ENCODE measurements around the gene CACNA1I.
"Not testable (repeated sequence)": the region's sequence is repeated elsewhere in the genome, so short reads cannot be mapped to it uniquely, and the experiment has no call there.

CACNA1I gene

DNA sequence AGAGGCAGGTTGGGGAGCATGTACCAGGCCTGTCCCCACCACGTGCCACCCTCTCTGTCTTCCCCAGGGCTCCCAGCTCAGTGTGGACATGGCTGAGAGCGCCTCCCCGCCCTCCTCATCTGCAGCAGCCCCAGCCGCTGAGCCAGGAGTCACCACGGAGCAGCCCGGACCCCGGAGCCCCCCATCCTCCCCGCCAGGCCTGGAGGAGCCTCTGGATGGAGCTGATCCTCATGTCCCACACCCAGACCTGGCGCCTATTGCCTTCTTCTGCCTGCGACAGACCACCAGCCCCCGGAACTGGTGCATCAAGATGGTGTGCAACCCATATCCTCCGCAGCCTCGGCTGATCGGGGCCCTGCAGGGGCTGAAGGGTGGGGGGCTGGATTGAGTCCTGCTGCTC lies at the start of gene CACNA1I:
CACNA1I (plus strand) TSS at position 89 of the 400 bp plus-strand sequence; CDS start at position 89, 0 bp downstream.
- DNase-seq (ENCODE audit: low read depth in 3 of 3): no peak

- DNase-seq (ENCODE audit: low read depth in 3 of 3): not testable (repeated sequence)
Measured at GRCh38 chr22:39521106-39521885, 49.3 kb upstream of the CACNA1I start.

DNA sequence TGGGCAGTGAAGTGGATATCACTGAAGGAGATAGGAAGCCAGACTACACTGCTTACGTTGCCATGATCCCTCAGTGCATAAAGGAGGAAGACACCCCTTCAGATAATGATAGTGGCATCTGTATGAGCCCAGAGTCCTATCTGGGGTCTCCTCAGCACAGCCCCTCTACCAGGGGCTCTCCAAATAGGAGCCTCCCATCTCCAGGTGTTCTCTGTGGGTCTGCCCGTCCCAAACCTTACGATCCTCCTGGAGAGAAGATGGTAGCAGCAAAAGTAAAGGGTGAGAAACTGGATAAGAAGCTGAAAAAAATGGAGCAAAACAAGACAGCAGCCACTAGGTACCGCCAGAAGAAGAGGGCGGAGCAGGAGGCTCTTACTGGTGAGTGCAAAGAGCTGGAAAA lies 48.5 kb upstream of the CACNA1I start:
- not testable (repeated sequence) for DNase-seq (ENCODE audit: low read depth in 3 of 3)

DNA sequence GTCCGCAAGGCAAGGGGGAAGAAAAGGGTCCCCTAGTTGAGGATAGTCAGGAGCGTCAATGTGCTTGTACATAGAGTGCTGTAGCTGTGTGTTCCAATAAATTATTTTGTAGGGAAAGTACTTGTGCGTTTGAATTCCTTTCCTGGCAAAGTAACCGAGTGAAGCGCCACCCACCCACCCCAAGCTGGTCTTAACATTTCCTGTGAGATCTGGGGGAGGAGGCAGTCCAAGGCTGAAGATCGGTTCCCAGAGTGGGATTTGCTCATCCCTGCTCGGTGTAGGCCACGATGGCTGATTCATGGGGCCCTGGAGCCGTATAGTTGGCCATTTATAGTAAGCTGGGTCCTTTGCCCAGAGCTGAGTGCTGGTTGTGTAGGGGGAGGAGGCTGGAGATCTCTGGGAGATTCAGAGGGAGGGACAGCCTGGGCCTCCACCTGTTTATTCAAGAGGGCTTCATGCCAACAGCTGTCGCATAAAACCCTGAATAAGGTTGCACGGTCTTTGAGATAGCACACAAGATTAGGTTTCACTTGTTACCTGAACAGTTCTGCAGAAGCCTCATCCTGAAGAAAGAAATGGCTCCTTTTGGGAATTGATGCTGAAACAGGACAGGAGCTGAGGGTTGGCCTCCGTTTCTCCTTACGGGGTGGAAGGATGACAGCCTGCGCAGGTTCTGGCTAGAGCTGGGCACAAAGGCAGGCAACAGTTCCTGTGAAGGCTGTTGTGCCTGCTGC lies 47.8 kb upstream of the CACNA1I start:
- no peak for DNase-seq (ENCODE audit: low read depth in 3 of 3)

GRCh38 chr22:39524089-39524752 lies 46.3 kb upstream of the CACNA1I start:
- DNase-seq (ENCODE audit: low read depth in 3 of 3): no peak

GRCh38 chr22:39524753-39525657 lies 45.5 kb upstream of the CACNA1I start:
- no peak for DNase-seq (ENCODE audit: low read depth in 3 of 3)

DNA sequence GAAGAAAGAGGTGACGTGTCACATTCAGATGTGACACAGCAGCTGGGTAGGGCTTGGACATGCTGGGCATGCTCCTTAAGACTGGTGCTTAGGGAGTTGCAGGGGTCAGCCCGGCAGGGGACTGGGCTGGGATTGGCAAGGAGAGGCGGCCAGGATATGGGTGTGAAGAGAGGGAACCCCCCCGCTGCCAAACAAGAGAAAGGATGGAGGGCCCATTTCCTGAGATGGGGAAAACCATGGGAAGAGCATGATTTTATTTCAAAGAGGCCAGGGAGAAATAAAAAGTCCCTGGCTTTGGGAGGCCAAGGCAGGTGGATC lies 44.9 kb upstream of the CACNA1I start:
- no peak for DNase-seq (ENCODE audit: low read depth in 3 of 3)

DNA sequence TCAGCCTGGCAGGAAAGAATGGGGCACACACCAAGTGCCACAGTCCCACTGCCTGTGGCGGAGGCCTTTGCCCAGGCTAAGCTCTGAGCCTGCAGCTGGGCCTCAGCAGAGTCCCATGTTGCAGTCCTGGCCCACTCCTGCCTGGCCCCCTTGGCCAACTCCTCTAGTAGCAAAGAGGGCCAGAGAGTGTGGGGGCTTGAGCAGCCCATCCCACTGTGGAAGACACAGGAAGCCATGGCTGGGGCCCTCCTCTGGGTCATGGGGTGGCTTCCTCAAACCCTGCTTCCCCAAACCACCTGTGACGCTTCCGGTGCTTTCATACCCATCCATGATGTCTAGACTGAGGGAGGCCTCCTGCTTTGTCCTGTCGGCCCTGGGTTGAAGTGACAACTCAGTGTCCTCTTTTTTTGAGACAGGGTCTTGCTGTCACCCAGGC lies 43.8 kb upstream of the CACNA1I start:
- DNase-seq (ENCODE audit: low read depth in 3 of 3): no peak

- no peak for DNase-seq (ENCODE audit: low read depth in 3 of 3)
Measured at GRCh38 chr22:39527481-39527961, 43.0 kb upstream of the CACNA1I start.

- DNase-seq (ENCODE audit: low read depth in 3 of 3): no peak
Measured at GRCh38 chr22:39528080-39528661, 42.4 kb upstream of the CACNA1I start.

GRCh38 chr22:39528681-39529486 lies 41.7 kb upstream of the CACNA1I start:
- DNase-seq (ENCODE audit: low read depth in 3 of 3): peak; percentile 68 to 83 (median 77)

GRCh38 chr22:39529487-39529851 lies 41.1 kb upstream of the CACNA1I start:
- no peak for DNase-seq (ENCODE audit: low read depth in 3 of 3)

DNA sequence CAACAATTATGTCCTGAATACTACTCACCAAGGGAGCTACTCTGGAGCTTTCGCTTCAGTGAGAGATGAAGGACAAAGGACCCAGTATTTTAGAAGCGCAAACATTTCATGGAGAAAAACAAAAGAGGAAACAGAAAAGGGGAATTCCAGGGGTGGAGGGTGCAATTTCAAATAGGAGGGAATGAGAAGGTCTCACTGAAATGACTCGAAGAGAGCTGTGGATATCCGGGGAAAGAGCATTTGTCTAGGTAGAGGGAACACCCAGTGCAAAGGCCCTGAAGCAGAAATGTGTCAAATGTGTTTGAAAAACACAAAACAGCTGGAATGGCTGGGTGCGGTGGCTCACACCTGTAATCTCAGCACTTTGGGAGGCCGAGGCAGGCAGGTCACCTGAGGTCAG lies 40.4 kb upstream of the CACNA1I start:
- DNase-seq (ENCODE audit: low read depth in 3 of 3): no peak

DNA sequence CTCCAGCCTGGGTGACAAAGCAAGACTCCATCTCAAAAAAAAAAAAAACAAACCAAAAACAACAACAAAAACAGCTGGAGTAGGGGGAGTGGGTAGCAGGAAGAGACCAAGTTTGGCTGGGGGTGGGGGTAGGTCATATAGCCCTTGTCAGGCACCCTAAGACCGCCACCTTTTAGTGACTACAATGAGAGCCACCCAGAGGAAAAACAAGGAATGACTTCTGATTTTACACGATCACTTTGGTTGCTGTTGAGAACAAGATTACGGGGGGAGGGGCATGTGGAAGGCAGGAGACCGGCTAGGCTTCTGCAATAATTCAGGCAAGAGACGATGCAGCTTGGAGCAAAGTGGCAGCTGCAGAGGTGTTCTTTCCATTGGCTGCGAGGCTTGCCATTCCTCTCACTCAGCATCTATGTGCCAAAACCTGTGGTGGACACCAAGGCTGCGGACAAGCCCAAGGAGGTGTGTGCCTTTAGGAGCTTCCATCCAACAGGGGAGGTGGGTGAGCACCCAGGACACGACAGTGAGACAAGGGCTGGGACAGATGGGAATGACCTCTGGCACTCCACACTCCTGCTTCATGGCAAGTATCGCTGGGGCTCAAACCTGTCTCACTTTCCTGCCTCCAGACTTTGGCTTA lies 39.7 kb upstream of the CACNA1I start:
- DNase-seq (ENCODE audit: low read depth in 3 of 3): no peak

- DNase-seq (ENCODE audit: low read depth in 3 of 3): peak; percentile 96 to 99 (median 98)
Measured at GRCh38 chr22:39532215-39533073, 38.1 kb upstream of the CACNA1I start, which contains the start of gene RPS19BP1. RPS19BP1 (minus strand) TSS chr22:39532748; CDS start chr22:39532738, 10 bp downstream.

GRCh38 chr22:39534092-39534506 lies 36.5 kb upstream of the CACNA1I start:
- DNase-seq (ENCODE audit: low read depth in 3 of 3): no peak

DNA sequence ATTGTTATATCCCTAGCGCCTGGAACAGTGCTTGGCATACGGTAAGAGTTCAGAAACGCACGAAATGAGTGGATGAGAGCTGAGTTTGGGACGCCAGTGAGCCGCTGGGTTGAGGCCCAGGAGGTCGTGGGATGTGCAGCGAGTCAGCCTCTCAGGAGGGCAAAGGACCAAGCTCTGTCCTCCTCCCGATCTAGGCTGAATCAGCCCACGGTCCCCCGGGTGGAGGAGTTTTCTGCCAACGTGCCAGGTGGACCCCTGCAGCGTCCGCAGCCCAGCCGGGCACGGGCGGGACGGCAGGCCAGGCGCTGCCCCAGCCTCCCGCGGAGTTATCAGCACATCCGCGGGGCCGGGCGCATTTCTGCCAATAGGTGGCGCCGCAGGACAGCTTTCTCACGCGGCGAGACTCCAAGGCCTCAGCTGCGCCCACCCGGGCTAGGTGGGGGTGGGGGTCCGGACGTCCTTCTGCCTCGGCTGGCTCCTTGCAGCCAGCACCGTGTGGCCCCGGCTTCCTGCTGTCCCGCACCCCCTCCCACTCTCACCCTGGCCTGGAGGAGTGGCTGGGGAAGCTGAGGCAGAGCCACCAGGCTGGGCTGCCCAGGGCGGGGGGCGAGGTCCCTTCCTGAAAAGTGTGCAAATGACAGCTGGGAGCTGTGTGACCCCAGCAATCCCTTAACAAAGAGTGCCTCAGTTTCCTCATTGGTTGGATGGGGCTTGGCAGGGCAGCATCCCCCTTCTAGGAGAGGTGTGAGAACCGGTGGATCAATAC lies 35.8 kb upstream of the CACNA1I start:
- DNase-seq (ENCODE audit: low read depth in 3 of 3): peak; percentile 64 to 82 (median 67)

- no peak for DNase-seq (ENCODE audit: low read depth in 3 of 3)
Measured at GRCh38 chr22:39535357-39535725, 35.2 kb upstream of the CACNA1I start.
